Spleen (tissue), 11 donors: Measurements from ENCODE around the gene LSAMP. TPM values are rescaled to one million over a fixed set of nuclear protein-coding genes. Genes with fewer than 3 reads are reported as not detected.
"Not testable (repeated sequence)": the region's sequence is repeated elsewhere in the genome, so short reads cannot be mapped to it uniquely, and the experiment has no call there.

ENCODE experiments used
- DNase-seq: peaks from one replicate; pipeline ENCODE4 v3.0.0-alpha.2; 2020
- H3K27ac ChIP-seq, 8 donors: fragments of 200-600 bp; sonication (generic) in 7 of 8; 1 replicate in 4 of 8; 2 replicates in 4 of 8; pipeline versions ENCODE4 v1.5.0 to v1.8.0; 2016 to 2021; ENCODE audit warnings: inconsistent platforms in 4 of 8, mild to moderate bottlenecking in 4 of 8, moderate library complexity in 1 of 8
- H3K27me3 ChIP-seq, 7 donors: fragments of 200-600 bp; sonication (generic) in 6 of 7; replicated peaks in 1 of 7; 1 replicate in 4 of 7; 2 replicates in 3 of 7; pipeline versions ENCODE4 v1.5.0 to v1.8.0; 2016 to 2021; ENCODE audit warnings: inconsistent platforms in 3 of 7, mild to moderate bottlenecking in 1 of 7
- H3K36me3 ChIP-seq, 6 donors: fragments of 200-600 bp; sonication (generic) in 5 of 6; 1 replicate in 4 of 6; 2 replicates in 2 of 6; pipeline versions ENCODE4 v1.5.0 to v1.8.0; 2016 to 2021; ENCODE audit warnings: inconsistent platforms in 2 of 6
- H3K4me1 ChIP-seq, 6 donors: fragments of 200-600 bp; sonication (generic) in 5 of 6; 1 replicate in 3 of 6; 2 replicates in 3 of 6; pipeline versions ENCODE4 v1.5.0 to v1.8.0; 2016 to 2021; ENCODE audit warnings: inconsistent platforms in 3 of 6
- H3K4me3 ChIP-seq, 8 donors: fragments of 200-600 bp; sonication (generic) in 7 of 8; 1 replicate in 4 of 8; 2 replicates in 4 of 8; pipeline versions ENCODE4 v1.5.0 to v1.8.0; 2016 to 2021; ENCODE audit warnings: inconsistent platforms in 4 of 8, mild to moderate bottlenecking in 4 of 8, moderate library complexity in 2 of 8
- H3K9me3 ChIP-seq, 8 donors: fragments of 200-600 bp; sonication (generic) in 7 of 8; 1 replicate in 4 of 8; 2 replicates in 4 of 8; pipeline versions ENCODE4 v1.5.0 to v1.8.0; 2016 to 2021; ENCODE audit warnings: inconsistent platforms in 4 of 8
- POLR2A ChIP-seq, 3 donors: fragments of 450-650 bp; IDR thresholded peaks; one replicate each; pipeline ENCODE4 v1.5.1; 2017; ENCODE audit warnings: antibody characterized with exemption in 3 of 3, mild to moderate bottlenecking in 1 of 3
- POLR2AphosphoS5 ChIP-seq, 3 donors: sonication (generic); formaldehyde crosslinking; IDR thresholded peaks; one replicate each; pipeline ENCODE4 v1.5.1; 2017; ENCODE audit warnings: antibody characterized with exemption in 3 of 3
- WGBS, 5 donors: extraction: QIAGEN DNeasy Blood & Tissue Kit in 3 of 5; methylation state at CpG; one replicate each; pipeline versions ENCODE4 v1.1.5 to v1.1.7; 2013 to 2018; 5-methylcytosine and 5-hydroxymethylcytosine counted together
- intact Hi-C: fragments of 100-400 bp; cut with DNase I; formaldehyde crosslinking; loops from one replicate; pipeline ENCODE4 v1.15.0; 2023; ENCODE audit warnings: low total_unique reads
- polyA plus RNA-seq, 3 donors: library from polyadenylated mRNA; stranded (reverse); fragments of 200-250 nt; gene quantifications; one replicate each; pipeline ENCODE4 v1.2.1, GENCODE V29; 2013
- total RNA-seq, 7 donors: library from RNA; depleted of rRNA in 3 of 7; stranded (reverse); fragments of >200 nt in 3 of 7; fragmentation: NEBNext Ultra II Directional in 4 of 7; extraction: Animal tissue kit (Norgen Biotek cat#: 25700) in 4 of 7; gene quantifications; one replicate each; pipeline versions ENCODE4 v1.1.0 to v1.2.1, GENCODE V29; 2016 to 2021
- TF ChIP-seq, protein P1 (sequence below), 11 experiments: fragments of 200-600 bp in 7 of 11; fragments of 450-650 bp in 4 of 11; sonication (generic) in 4 of 11; IDR thresholded peaks in 8 of 11; conservative IDR thresholded peaks in 3 of 11; 1 replicate in 7 of 11; 2 replicates in 4 of 11; pipeline versions ENCODE4 v1.4.0 to v1.8.0; 2016 to 2021; ENCODE audit warnings: antibody characterized with exemption in 11 of 11, inconsistent platforms in 4 of 11, mild to moderate bottlenecking in 1 of 11
- donor health status: healthy with polysubstance abuse.
- donor health status: DM: no; HTN: no; CAD: no; lungs with moderate emphysema.
- donor health status: DM: no; HTN: no; CAD: no.
- donor health status: Bipolar disorder and iron deficiency.
- donor health status: healthy.
- donor health status: DM: no; HTN: no; CAD: no.
- donor health status: DM: yes; HTN: yes; CAD: no.

The LSAMP gene
- total and polyA plus RNA-seq, 10 donors = 0.45 to 6.8 (median 1.3) TPM

DNA sequence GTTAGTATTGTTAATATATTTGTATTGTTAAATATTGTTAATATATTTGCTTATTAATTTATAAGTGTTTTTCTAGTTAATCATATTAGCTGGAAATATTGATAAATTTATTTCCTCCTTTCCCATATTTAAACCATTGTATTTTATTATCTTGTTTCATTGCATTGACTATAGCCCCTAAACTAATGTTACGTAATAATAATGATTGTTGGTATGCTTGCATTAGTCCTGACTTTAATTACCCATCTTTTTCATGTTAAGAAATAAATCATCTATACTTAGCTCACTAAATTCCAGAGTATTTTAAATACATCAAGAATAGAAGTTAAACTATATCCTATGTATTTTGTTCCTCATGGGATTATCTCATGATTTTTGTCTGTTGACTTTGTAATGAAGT lies 368.2 kb downstream of the LSAMP start:
- H3K27ac ChIP-seq = no peak overlapping the region
- no peak for TF ChIP-seq POLR2A (IDR thresholded peaks at IDR 0.05)
- TF ChIP-seq, protein P1, sequence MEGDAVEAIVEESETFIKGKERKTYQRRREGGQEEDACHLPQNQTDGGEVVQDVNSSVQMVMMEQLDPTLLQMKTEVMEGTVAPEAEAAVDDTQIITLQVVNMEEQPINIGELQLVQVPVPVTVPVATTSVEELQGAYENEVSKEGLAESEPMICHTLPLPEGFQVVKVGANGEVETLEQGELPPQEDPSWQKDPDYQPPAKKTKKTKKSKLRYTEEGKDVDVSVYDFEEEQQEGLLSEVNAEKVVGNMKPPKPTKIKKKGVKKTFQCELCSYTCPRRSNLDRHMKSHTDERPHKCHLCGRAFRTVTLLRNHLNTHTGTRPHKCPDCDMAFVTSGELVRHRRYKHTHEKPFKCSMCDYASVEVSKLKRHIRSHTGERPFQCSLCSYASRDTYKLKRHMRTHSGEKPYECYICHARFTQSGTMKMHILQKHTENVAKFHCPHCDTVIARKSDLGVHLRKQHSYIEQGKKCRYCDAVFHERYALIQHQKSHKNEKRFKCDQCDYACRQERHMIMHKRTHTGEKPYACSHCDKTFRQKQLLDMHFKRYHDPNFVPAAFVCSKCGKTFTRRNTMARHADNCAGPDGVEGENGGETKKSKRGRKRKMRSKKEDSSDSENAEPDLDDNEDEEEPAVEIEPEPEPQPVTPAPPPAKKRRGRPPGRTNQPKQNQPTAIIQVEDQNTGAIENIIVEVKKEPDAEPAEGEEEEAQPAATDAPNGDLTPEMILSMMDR (IDR thresholded peaks at IDR 0.05 in 8 of 11, conservative IDR thresholded peaks at IDR 0.05 in 3 of 11) = no peak
- TF ChIP-seq POLR2AphosphoS5 (IDR thresholded peaks at IDR 0.05) = no peak
- 93 to 100% (median 98%) methylated on average over 1 of the region's 1 CpG for WGBS, 5 donors

DNA sequence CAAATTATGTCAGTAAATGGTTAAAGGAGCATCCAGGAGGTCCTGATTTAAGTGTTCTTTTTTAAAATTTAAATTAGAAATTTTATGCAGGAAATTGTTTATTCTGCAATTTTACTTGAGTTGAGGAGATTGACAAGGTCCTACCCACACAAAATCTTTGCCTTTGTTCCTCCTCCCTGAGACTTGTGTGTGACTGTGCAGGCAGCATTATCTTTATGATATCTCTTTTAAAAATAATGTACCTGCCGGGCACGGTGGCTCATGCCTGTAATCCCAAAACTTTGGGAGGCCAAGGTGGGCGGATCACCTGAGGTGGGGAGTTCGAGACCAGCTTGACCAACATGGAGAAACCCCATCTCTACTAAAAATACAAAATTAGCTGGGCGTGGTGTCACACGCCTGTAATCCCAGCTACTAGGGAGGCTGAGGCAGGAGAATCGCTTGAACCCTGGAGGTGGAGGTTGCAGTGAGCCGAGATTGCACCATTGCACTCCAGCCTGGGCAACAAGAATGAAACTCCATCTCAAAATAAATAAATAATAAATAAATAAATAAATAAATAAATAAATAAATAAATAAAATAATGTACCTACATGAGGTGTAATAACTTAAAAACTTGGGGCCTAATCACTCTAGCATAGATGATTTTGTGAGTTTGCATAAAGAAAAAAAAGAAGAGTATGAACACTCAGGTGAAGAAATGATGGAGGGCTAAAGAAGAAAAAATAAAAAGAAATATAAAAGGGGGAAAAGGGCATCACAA lies 374.6 kb downstream of the LSAMP start:
- H3K4me1 ChIP-seq, H3K27ac ChIP-seq, H3K4me3 ChIP-seq, intact Hi-C loops, H3K27me3 ChIP-seq, H3K36me3 ChIP-seq, H3K9me3 ChIP-seq, DNase-seq: not testable (repeated sequence)
- WGBS, 5 donors = 82 to 93% (median 92%) methylated on average over 8 of the region's 8 CpGs

More for the DNA sequence above, 368.2 kb downstream of the LSAMP start:
- Histone ChIP-seq H3K4me3 (no peak overlapping the region), H3K36me3 (no peaks in the 10 kb centered on the region), H3K9me3 (no peaks in the 10 kb centered on the region), H3K4me1 (no peaks in the 10 kb centered on the region), H3K27me3 (no peaks in the 10 kb centered on the region)
- no peak for DNase-seq
- intact Hi-C loops = no loop called here

DNA sequence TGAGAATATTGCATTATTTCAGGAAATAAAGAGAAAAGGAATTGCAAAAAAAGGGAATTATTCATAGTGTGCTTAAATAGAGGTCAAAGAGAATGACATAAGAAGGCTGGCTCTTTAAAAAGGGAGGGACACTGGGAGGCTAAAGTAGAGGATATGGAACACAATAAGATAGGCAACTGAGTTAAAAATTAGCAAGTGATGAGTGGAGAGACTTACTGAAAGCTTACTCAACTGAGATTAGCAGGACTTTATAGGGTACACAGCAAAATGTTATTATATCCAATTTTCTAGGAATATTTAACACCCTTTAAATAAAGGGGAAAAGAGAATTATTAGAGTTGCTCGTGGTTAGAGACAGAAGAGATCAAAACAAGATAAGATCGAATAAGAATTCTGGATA lies 375.2 kb downstream of the LSAMP start:
- Histone ChIP-seq H3K27ac (no peak overlapping the region), H3K4me3 (no peak overlapping the region), H3K36me3 (no peaks in the 10 kb centered on the region), H3K27me3 (no peaks in the 10 kb centered on the region), H3K9me3 (no peaks in the 10 kb centered on the region), H3K4me1 (no peaks in the 10 kb centered on the region)
- no peak for TF ChIP-seq POLR2A (IDR thresholded peaks at IDR 0.05)
- TF ChIP-seq POLR2AphosphoS5 (IDR thresholded peaks at IDR 0.05) = no peak
- TF ChIP-seq, protein P1 (IDR thresholded peaks at IDR 0.05 in 8 of 11, conservative IDR thresholded peaks at IDR 0.05 in 3 of 11) = no peak
- DNase-seq = no peak
- intact Hi-C loops = no loop called here
- WGBS, 5 donors = 60 to 86% (median 67%) methylated on average over 2 of the region's 2 CpGs

DNA sequence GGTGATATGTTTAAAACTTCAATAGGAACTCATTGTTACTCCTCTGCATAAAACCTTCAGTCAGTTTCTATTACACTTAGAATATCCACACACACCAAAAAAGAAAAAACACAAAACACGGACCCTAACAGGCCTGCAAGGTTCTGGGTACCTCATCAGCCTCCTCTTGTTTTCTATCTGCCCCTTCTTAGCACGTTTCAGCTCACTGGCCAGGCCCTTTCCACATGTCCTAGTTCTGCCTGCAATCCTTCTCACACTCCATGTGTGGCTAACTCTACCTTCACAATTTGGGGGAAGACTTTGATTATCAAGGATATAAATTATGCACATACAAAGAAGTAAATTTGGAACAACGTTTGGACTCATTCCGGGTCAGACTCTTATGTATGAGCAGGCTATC lies 376.3 kb downstream of the LSAMP start:
- no peak overlapping the region for H3K4me3 ChIP-seq
- H3K4me1 ChIP-seq = no peaks in the 10 kb centered on the region
- TF ChIP-seq POLR2A (IDR thresholded peaks at IDR 0.05) (no peak), POLR2AphosphoS5 (IDR thresholded peaks at IDR 0.05) (no peak)
- TF ChIP-seq, protein P1 (IDR thresholded peaks at IDR 0.05 in 8 of 11, conservative IDR thresholded peaks at IDR 0.05 in 3 of 11) = no peak
- intact Hi-C loops = no loop called here
- H3K27me3 ChIP-seq = no peaks in the 10 kb centered on the region
- WGBS, 5 donors = 60 to 77% (median 67%) methylated on average over 4 of the region's 4 CpGs
- no peak overlapping the region for H3K27ac ChIP-seq
- DNase-seq = no peak
- H3K36me3 ChIP-seq = no peaks in the 10 kb centered on the region
- H3K9me3 ChIP-seq = no peaks in the 10 kb centered on the region
